H1 (cell line): ENCODE measurements around the gene MTHFS. TPM values are rescaled to one million over a fixed set of nuclear protein-coding genes. Genes with fewer than 3 reads are reported as not detected.

Source experiments
- CTCF ChIA-PET: fragments of 300-600 bp; sonication (Branson Sonifier 250); formaldehyde crosslinking; loops from one replicate; lab custom pipeline; 2021; ENCODE audit not compliant: partially characterized antibody; lab: Charles Lee
- POLR2A ChIA-PET: fragments of 300-600 bp; sonication (Branson Sonifier 250); formaldehyde crosslinking; loops from one replicate; lab custom pipeline; 2021; ENCODE audit warnings: inconsistent platforms; ENCODE audit not compliant: partially characterized antibody; lab: Charles Lee
- DNase-seq, 2 experiments: peaks; one replicate each; pipeline versions ENCODE4 v3.0.0 to v3.0.0-alpha.2; 2010 to 2022; ENCODE audit warnings: low spot score in 2 of 2, low read depth in 1 of 2, mixed read lengths in 1 of 2
- FAIRE-seq: peaks from 2 replicates; lab custom pipeline; 2011; peaks lifted over from hg19 to GRCh38; lab: Jason Lieb, UNC
- H2AFZ ChIP-seq: 2 replicates; pipeline ENCODE4 v1.8.1; 2012; ENCODE audit warnings: low read length, inconsistent platforms
- H2AK5ac ChIP-seq: 2 replicates; pipeline ENCODE4 v1.6.1; 2013; ENCODE audit warnings: low read depth, low read length
- H2BK120ac ChIP-seq: replicated peaks from 2 replicates; pipeline ENCODE3; 2013; ENCODE audit warnings: low read depth, low read length, inconsistent platforms
- H2BK12ac ChIP-seq: 2 replicates; pipeline ENCODE4 v1.6.1; 2013; ENCODE audit warnings: low read depth, low read length
- H2BK15ac ChIP-seq: 2 replicates; pipeline ENCODE4 v1.6.1; 2013; ENCODE audit warnings: low read length
- H2BK20ac ChIP-seq: 2 replicates; pipeline ENCODE4 v1.6.1; 2013; ENCODE audit warnings: low read length
- H2BK5ac ChIP-seq: 2 replicates; pipeline ENCODE4 v1.6.1; 2013; ENCODE audit warnings: low read depth, low read length
- H3K14ac ChIP-seq: 2 replicates; pipeline ENCODE4 v1.6.1; 2013; ENCODE audit warnings: inconsistent platforms; ENCODE audit not compliant: insufficient read length
- H3K18ac ChIP-seq: 2 replicates; pipeline ENCODE4 v1.6.1; 2013; ENCODE audit warnings: low read length; ENCODE audit errors: extremely low read depth
- H3K23ac ChIP-seq: 2 replicates; pipeline ENCODE4 v1.6.1; 2013; ENCODE audit warnings: inconsistent platforms; ENCODE audit not compliant: insufficient read length
- H3K23me2 ChIP-seq: 2 replicates; pipeline ENCODE4 v1.6.1; 2013; ENCODE audit warnings: low read depth, low read length
- H3K27ac ChIP-seq: 2 replicates; pipeline ENCODE4 v1.6.1; 2011; ENCODE audit warnings: low read depth, low read length, inconsistent platforms
- H3K27me3 ChIP-seq, 4 experiments: replicated peaks in 1 of 4; 1 replicate in 1 of 4; 2 replicates in 3 of 4; pipeline versions ENCODE4 v1.6.1 to v1.8.1; 2011 to 2013; ENCODE audit warnings: low read length in 3 of 4, mild to moderate bottlenecking in 3 of 4, inconsistent platforms in 2 of 4, mixed read lengths in 2 of 4, moderate library complexity in 1 of 4; ENCODE audit not compliant: control insufficient read depth in 3 of 4, insufficient read depth in 3 of 4; ENCODE audit errors: extremely low read depth in 1 of 4
- H3K36me3 ChIP-seq, 4 experiments: 2 replicates each; pipeline versions ENCODE4 v1.6.1 to v1.8.1; 2011 to 2013; ENCODE audit warnings: mild to moderate bottlenecking in 4 of 4, low read length in 3 of 4, moderate library complexity in 2 of 4, control low read depth in 1 of 4, inconsistent platforms in 1 of 4; ENCODE audit not compliant: insufficient read depth in 4 of 4, control insufficient read depth in 2 of 4
- H3K4ac ChIP-seq: replicated peaks from 2 replicates; pipeline ENCODE3; 2013; ENCODE audit warnings: low read length, low read depth, mixed read lengths, inconsistent platforms; ENCODE audit not compliant: insufficient read length
- H3K4me1 ChIP-seq, 4 experiments: replicated peaks in 1 of 4; 1 replicate in 1 of 4; 2 replicates in 3 of 4; pipeline versions ENCODE4 v1.6.1 to v1.8.1; 2011 to 2013; ENCODE audit warnings: low read length in 3 of 4, inconsistent platforms in 2 of 4, mixed read lengths in 1 of 4; ENCODE audit not compliant: insufficient read depth in 4 of 4, control insufficient read depth in 3 of 4
- H3K4me2 ChIP-seq, 2 experiments: 2 replicates each; pipeline versions ENCODE4 v1.6.1 to v1.8.1; 2011 to 2013; ENCODE audit warnings: low read depth in 2 of 2, low read length in 2 of 2, control low read depth in 1 of 2, inconsistent platforms in 1 of 2, mild to moderate bottlenecking in 1 of 2; ENCODE audit not compliant: insufficient read depth in 1 of 2
- H3K4me3 ChIP-seq, 4 experiments: fragments of 200-600, 300-600 bp in 1 of 4; sonication (generic), shearing (Covaris generic), sonication (Bioruptor Twin) in 1 of 4; 2 replicates each; pipeline versions ENCODE4 v1.5.1 to v1.8.1; 2011 to 2016; ENCODE audit warnings: low read length in 4 of 4, low read depth in 3 of 4, control low read depth in 2 of 4, inconsistent platforms in 2 of 4, mild to moderate bottlenecking in 2 of 4, mixed read lengths in 1 of 4, moderate library complexity in 1 of 4; ENCODE audit not compliant: insufficient read depth in 2 of 4; ENCODE audit errors: extremely low read depth in 1 of 4
- H3K56ac ChIP-seq: replicated peaks from 2 replicates; pipeline ENCODE3; 2013; ENCODE audit warnings: low read depth, mild to moderate bottlenecking, mixed read lengths, low read length, inconsistent platforms; ENCODE audit not compliant: insufficient read length
- H3K79me1 ChIP-seq: 2 replicates; pipeline ENCODE4 v1.6.1; 2013; ENCODE audit warnings: low read depth, low read length, control low read depth
- H3K79me2 ChIP-seq, 2 experiments: 2 replicates each; pipeline versions ENCODE4 v1.6.1 to v1.8.1; 2012 to 2013; ENCODE audit warnings: low read length in 2 of 2, mild to moderate bottlenecking in 2 of 2, inconsistent platforms in 1 of 2; ENCODE audit not compliant: insufficient read depth in 2 of 2, control insufficient read depth in 1 of 2
- H3K9ac ChIP-seq, 4 experiments: replicated peaks in 1 of 4; 1 replicate in 1 of 4; 2 replicates in 3 of 4; pipeline versions ENCODE4 v1.6.1 to v1.8.1; 2011 to 2013; ENCODE audit warnings: low read depth in 3 of 4, low read length in 3 of 4, control low read depth in 2 of 4, mild to moderate bottlenecking in 2 of 4, moderate library complexity in 2 of 4, inconsistent platforms in 1 of 4; ENCODE audit errors: extremely low read depth in 1 of 4
- H3K9me3 ChIP-seq, 2 experiments: 2 replicates each; pipeline versions ENCODE4 v1.6.1 to v1.8.1; 2012 to 2013; ENCODE audit warnings: mild to moderate bottlenecking in 2 of 2, moderate library complexity in 2 of 2, control low read depth in 1 of 2, inconsistent platforms in 1 of 2, low read depth in 1 of 2, low read length in 1 of 2, mixed read lengths in 1 of 2; ENCODE audit not compliant: insufficient read depth in 2 of 2
- H4K20me1 ChIP-seq, 2 experiments: replicated peaks in 1 of 2; 2 replicates each; pipeline versions ENCODE3 to v1.8.1; 2011 to 2013; ENCODE audit warnings: inconsistent platforms in 2 of 2, low read length in 2 of 2, mild to moderate bottlenecking in 1 of 2; ENCODE audit not compliant: insufficient read depth in 2 of 2, control insufficient read depth in 1 of 2
- H4K5ac ChIP-seq: 2 replicates; pipeline ENCODE4 v1.6.1; 2013; ENCODE audit warnings: low read length, low read depth, mixed read lengths, inconsistent platforms; ENCODE audit not compliant: insufficient read length
- H4K8ac ChIP-seq: 2 replicates; pipeline ENCODE4 v1.8.0; 2013; ENCODE audit warnings: mild to moderate bottlenecking, moderate library complexity, low read length, inconsistent platforms; ENCODE audit not compliant: insufficient read depth; ENCODE audit errors: extremely low read depth
- H4K91ac ChIP-seq: replicated peaks from 2 replicates; pipeline ENCODE3; 2013; ENCODE audit warnings: low read length, mixed read lengths, inconsistent platforms; ENCODE audit not compliant: insufficient read length
- CBX5 ChIP-seq: fragments of 300-800, 300-1000 bp; sonication (generic); IDR thresholded peaks from 2 replicates; pipeline ENCODE4 v1.7.1; 2016; ENCODE audit warnings: antibody characterized with exemption, low read length, low read depth
- CEBPB ChIP-seq: IDR thresholded peaks from 2 replicates; pipeline ENCODE4 v1.6.1; 2012; ENCODE audit warnings: low read depth, low read length
- FOSL1 ChIP-seq: IDR thresholded peaks from 2 replicates; pipeline ENCODE4 v1.6.1; 2011; ENCODE audit warnings: mild to moderate bottlenecking, low read depth, low read length, moderate library complexity; ENCODE audit not compliant: insufficient read depth
- GABPA ChIP-seq: IDR thresholded peaks from 2 replicates; pipeline ENCODE4 v1.6.1; 2011; ENCODE audit warnings: mild to moderate bottlenecking, low read length, moderate library complexity, borderline replicate concordance; ENCODE audit not compliant: insufficient read depth
- HDAC6 ChIP-seq: IDR thresholded peaks from one replicate; pipeline ENCODE4 v1.7.1; 2012; ENCODE audit warnings: low read depth, mild to moderate bottlenecking, inconsistent platforms, low read length, moderate library complexity
- JUND ChIP-seq: IDR thresholded peaks from 2 replicates; pipeline ENCODE4 v1.6.1; 2011; ENCODE audit warnings: mild to moderate bottlenecking, improper control_type of control experiment, low read length
- POLR2AphosphoS5 ChIP-seq: IDR thresholded peaks from 2 replicates; pipeline ENCODE4 v1.6.1; 2011; ENCODE audit warnings: low read depth, low read length
- RNF2 ChIP-seq: fragments of 200-900, 300-1000 bp; sonication (generic); IDR thresholded peaks from 2 replicates; pipeline ENCODE4 v1.7.1; 2016; ENCODE audit warnings: borderline replicate concordance, low read depth, mild to moderate bottlenecking, antibody characterized with exemption, low read length; ENCODE audit not compliant: poor library complexity, severe bottlenecking; ENCODE audit errors: missing control alignments
- SRF ChIP-seq: IDR thresholded peaks from 2 replicates; pipeline ENCODE4 v1.6.1; 2011; ENCODE audit warnings: mild to moderate bottlenecking, low read depth, low read length, moderate library complexity
- WGBS, 2 experiments: shearing (Covaris generic) in 1 of 2; methylation state at CpG; one replicate each; pipeline versions ENCODE4 v1.1.6 to v1.1.7; 2013 to 2015; ENCODE audit warnings: low lambda C conversion rate in 2 of 2, mixed read lengths in 2 of 2, inconsistent platforms in 1 of 2, low coverage in 1 of 2, missing lambda C conversion rate in 1 of 2; ENCODE audit not compliant: insufficient replicate concordance in 2 of 2, insufficient coverage in 1 of 2, insufficient read length in 1 of 2; ENCODE audit errors: extremely low coverage in 1 of 2, missing lambda C conversion rate in 1 of 2; 5-methylcytosine and 5-hydroxymethylcytosine counted together
- polyA plus RNA-seq, 7 experiments: library from polyadenylated mRNA; depleted of rRNA in 3 of 7; stranded (reverse) in 5 of 7; unstranded in 2 of 7; fragments of >200 nt in 5 of 7; fragments of 200-250 nt in 2 of 7; gene quantifications; 1 replicate in 5 of 7; 2 replicates in 1 of 7; 4 replicates in 1 of 7; pipeline versions ENCODE4 v1.2.1 to v1.2.3, GENCODE V29; 2011 to 2013; ENCODE audit warnings: missing spikeins in 2 of 7, mixed read lengths in 2 of 7
- total RNA-seq: library from RNA; stranded (reverse); fragmentation: NEBNext Ultra II Directional; extraction: Animal tissue kit (Norgen Biotek cat#: 25700); gene quantifications from 2 replicates; pipeline ENCODE4 v1.2.1, GENCODE V29; 2021
- TF ChIP-seq, protein P1 (sequence below), 3 experiments: IDR thresholded peaks; 1 replicate in 2 of 3; 2 replicates in 1 of 3; pipeline versions ENCODE4 v1.5.1 to v1.6.1; 2011; ENCODE audit warnings: low read length in 3 of 3, mild to moderate bottlenecking in 3 of 3, inconsistent platforms in 2 of 3, low read depth in 1 of 3, moderate library complexity in 1 of 3; ENCODE audit not compliant: insufficient read depth in 1 of 3; ENCODE audit errors: control extremely low read depth in 1 of 3

Gene MTHFS
- total and polyA plus RNA-seq, 2 of the 8 experiments (the other 6 are each of a cell fraction or from before 2014, with no cell fraction given) = 27.3 to 37.2 TPM

DNA sequence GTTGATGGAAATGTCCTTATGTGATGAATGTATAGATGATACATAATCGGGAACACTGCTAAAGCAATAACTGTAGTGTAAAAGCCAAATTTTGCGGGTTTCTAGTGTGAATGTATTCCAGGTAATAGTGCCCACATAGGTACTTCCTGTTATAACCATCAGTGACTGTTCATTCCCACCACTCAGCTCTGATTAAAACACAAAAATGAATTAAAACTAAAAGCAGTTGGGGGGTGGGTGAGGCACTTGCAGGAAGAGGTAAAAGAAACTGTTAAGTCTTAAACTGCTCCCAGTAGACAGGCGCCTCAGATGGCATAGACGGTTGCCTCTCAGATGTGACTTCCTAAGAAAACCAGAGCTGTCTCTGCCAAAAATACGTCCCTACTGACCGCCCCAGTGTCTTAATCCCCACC, 893 bp upstream of the MTHFS start:
- ChIA-PET POLR2A (interaction anchor here (0.9 to 6.0 kb wide), 6 partner anchors 8 to 530 kb away, joined by 3 to 42 read pairs (median 6); no protein-coding TSS in a partner anchor), CTCF (interaction anchor here (0.6 to 1.2 kb wide), 5 partner anchors 12 to 91 kb away, joined by 3 read pairs; no protein-coding TSS in a partner anchor)
- no peak overlapping the region for H3K56ac ChIP-seq
- no peak overlapping the region for H3K18ac ChIP-seq
- no peak overlapping the region for H2BK20ac ChIP-seq
- no peak overlapping the region for H2BK120ac ChIP-seq
- no peak for FAIRE-seq
- peak overlapping the region in 3 of 4 experiments; percentile 62 to 75 (median 72); a peak in 6 of 8 replicates for H3K4me3 ChIP-seq
- H4K91ac ChIP-seq = no peak overlapping the region
- no peaks in the 10 kb centered on the region for H3K27me3 ChIP-seq
- H4K8ac ChIP-seq = no peak overlapping the region
- H2AK5ac ChIP-seq = no peak overlapping the region
- H3K4ac ChIP-seq = no peak overlapping the region
- no peaks in the 10 kb centered on the region for H3K36me3 ChIP-seq
- H3K79me1 ChIP-seq = no peaks in the 10 kb centered on the region
- no peak overlapping the region for H4K5ac ChIP-seq
- H2BK15ac ChIP-seq = no peak overlapping the region
- H3K9ac ChIP-seq = no peak overlapping the region; a peak in 2 of 7 replicates
- H2BK12ac ChIP-seq = no peak overlapping the region
- H3K9me3 ChIP-seq = no peaks in the 10 kb centered on the region
- H3K14ac ChIP-seq = no peak overlapping the region
- H3K79me2 ChIP-seq = peaks cover 0 to 27% of the 10 kb centered on the region in 2 experiments; a peak in 2 of 4 replicates
- peaks cover 0 to 3% (median 0%) of the 10 kb centered on the region in 4 experiments; a peak in 2 of 7 replicates for H3K4me1 ChIP-seq
- H2BK5ac ChIP-seq = no peak overlapping the region
- H3K23ac ChIP-seq = no peak overlapping the region
- H4K20me1 ChIP-seq = no peaks in the 10 kb centered on the region
- peak overlapping the region; percentile 80 to 86; a peak in 3 of 4 replicates for H3K4me2 ChIP-seq
- peak overlapping the region; percentile 74; the same call in 1 of the 2 replicates for H2AFZ ChIP-seq
- 90% methylated on average over 6 of the region's 6 CpGs; no CpG with 5 or more reads in 1 of the 2 experiments for WGBS, 2 experiments
- H3K23me2 ChIP-seq = peaks cover 8% of the 10 kb centered on the region
- 0 out of 2 replicates have a peak overlapping the region, but pooled peaks have one; percentile 92 for H3K27ac ChIP-seq
- DNase-seq = no peak
- TF ChIP-seq CEBPB (no peak), JUND (no peak), HDAC6 (no peak), GABPA (no peak), CBX5 (no peak), FOSL1 (no peak), SRF (no peak), RNF2 (no peak), POLR2AphosphoS5 (no peak)
- TF ChIP-seq, protein P1, sequence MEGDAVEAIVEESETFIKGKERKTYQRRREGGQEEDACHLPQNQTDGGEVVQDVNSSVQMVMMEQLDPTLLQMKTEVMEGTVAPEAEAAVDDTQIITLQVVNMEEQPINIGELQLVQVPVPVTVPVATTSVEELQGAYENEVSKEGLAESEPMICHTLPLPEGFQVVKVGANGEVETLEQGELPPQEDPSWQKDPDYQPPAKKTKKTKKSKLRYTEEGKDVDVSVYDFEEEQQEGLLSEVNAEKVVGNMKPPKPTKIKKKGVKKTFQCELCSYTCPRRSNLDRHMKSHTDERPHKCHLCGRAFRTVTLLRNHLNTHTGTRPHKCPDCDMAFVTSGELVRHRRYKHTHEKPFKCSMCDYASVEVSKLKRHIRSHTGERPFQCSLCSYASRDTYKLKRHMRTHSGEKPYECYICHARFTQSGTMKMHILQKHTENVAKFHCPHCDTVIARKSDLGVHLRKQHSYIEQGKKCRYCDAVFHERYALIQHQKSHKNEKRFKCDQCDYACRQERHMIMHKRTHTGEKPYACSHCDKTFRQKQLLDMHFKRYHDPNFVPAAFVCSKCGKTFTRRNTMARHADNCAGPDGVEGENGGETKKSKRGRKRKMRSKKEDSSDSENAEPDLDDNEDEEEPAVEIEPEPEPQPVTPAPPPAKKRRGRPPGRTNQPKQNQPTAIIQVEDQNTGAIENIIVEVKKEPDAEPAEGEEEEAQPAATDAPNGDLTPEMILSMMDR (IDR thresholded peaks at IDR 0.05; ENCODE audit: control extremely low read depth in 1 of 3, insufficient read depth in 1 of 3, low read depth in 1 of 3, low read length in 3 of 3) = no peak
